SU-DHL-6 (cell line): ENCODE results near the gene HMX2.

ENCODE experiments used
- H2AFZ ChIP-seq: fragments of 200-600 bp; sonication (generic); 2 replicates; pipeline ENCODE4 v1.6.1; 2014; ENCODE audit warnings: low read depth, mild to moderate bottlenecking, moderate library complexity, mixed read lengths, antibody characterized with exemption, low read length; ENCODE audit not compliant: severe bottlenecking
- H3F3A ChIP-seq: fragments of 200-600 bp; shearing (Covaris generic); 2 replicates; pipeline ENCODE4 v1.6.0; 2016; ENCODE audit warnings: antibody characterized with exemption, mild to moderate bottlenecking; ENCODE audit not compliant: insufficient read depth
- H3K27ac ChIP-seq: fragments of 200-600 bp; sonication (generic); 2 replicates; pipeline ENCODE4 v1.5.1; 2016; ENCODE audit warnings: low read depth, mild to moderate bottlenecking, low read length, moderate library complexity, mixed read lengths
- H3K27me3 ChIP-seq: fragments of 200-600 bp; sonication (generic), shearing (Covaris generic); 2 replicates; pipeline ENCODE4 v1.6.0; 2014; ENCODE audit warnings: mild to moderate bottlenecking, low read length
- H3K36me3 ChIP-seq: fragments of 200-600 bp; sonication (generic); 2 replicates; pipeline ENCODE4 v1.6.1; 2014; ENCODE audit warnings: mild to moderate bottlenecking, low read length, mixed read lengths
- H3K4me2 ChIP-seq: fragments of 300-600, 200-600 bp; shearing (Covaris generic), sonication (generic); 2 replicates; pipeline ENCODE4 v1.6.0; 2014; ENCODE audit warnings: low read length, low read depth, mild to moderate bottlenecking; ENCODE audit not compliant: poor library complexity, severe bottlenecking
- H3K4me3 ChIP-seq: fragments of 200-600 bp; sonication (generic); 2 replicates; pipeline ENCODE4 v1.5.1; 2014; ENCODE audit warnings: antibody characterized with exemption, low read length, mild to moderate bottlenecking, mixed read lengths; ENCODE audit not compliant: insufficient read depth, poor library complexity, severe bottlenecking
- H3K79me2 ChIP-seq: fragments of 200-600 bp; sonication (generic); 2 replicates; pipeline ENCODE4 v1.6.1; 2014; ENCODE audit warnings: mild to moderate bottlenecking, low read length, moderate library complexity; ENCODE audit not compliant: insufficient read depth
- H3K9ac ChIP-seq: fragments of 200-600 bp; sonication (generic); 2 replicates; pipeline ENCODE4 v1.7.0; 2014; ENCODE audit warnings: mild to moderate bottlenecking, low read length
- H3K9me2 ChIP-seq: fragments of 200-600 bp; sonication (generic); replicated peaks from 2 replicates; pipeline ENCODE4 v1.6.1; 2014; ENCODE audit warnings: low read length; ENCODE audit not compliant: insufficient read depth
- H3K9me3 ChIP-seq: fragments of 200-600 bp; sonication (generic); 2 replicates; pipeline ENCODE4 v1.6.1; 2014; ENCODE audit warnings: low read length, mixed read lengths; ENCODE audit not compliant: insufficient read depth
- H4K20me1 ChIP-seq: fragments of 200-600 bp; sonication (generic); 2 replicates; pipeline ENCODE4 v1.6.1; 2014; ENCODE audit warnings: low read depth, mild to moderate bottlenecking, antibody characterized with exemption, low read length, moderate library complexity, mixed read lengths
- EZH2phosphoT487 ChIP-seq: fragments of 200-600 bp; sonication (generic), shearing (Covaris generic); conservative IDR thresholded peaks from 2 replicates; pipeline ENCODE4 v1.6.1; 2018; ENCODE audit warnings: mild to moderate bottlenecking, antibody characterized with exemption, low read length, moderate library complexity, mixed read lengths
- TF ChIP-seq, protein P1 (sequence below): fragments of 200-600 bp; sonication (generic); IDR thresholded peaks from one replicate; pipeline ENCODE4 v1.5.1; 2017; ENCODE audit warnings: antibody characterized with exemption, mild to moderate bottlenecking, low read length, moderate library complexity; ENCODE audit not compliant: insufficient read depth, poor library complexity, severe bottlenecking

HMX2 gene

DNA sequence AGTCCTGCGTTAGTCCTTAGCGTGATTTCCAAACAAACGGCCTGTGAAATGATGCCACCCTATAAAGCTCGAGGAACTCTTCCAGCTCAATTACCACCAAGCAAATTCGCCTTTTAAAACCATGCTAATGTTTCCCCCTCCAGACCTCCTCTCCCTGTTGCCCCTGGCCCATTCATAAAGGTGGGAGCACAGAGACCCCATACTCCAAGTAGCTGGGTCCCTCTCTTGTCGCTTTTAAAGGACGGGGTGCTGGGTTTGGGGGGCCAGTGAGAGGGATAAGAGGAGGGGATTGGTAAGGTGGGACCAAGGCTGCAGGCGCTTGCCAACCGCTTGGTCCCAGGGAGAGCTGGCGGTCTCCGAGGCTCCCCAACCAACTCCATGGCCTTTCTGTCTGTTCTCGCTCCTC, 1.2 kb downstream of the HMX2 start:
- Histone ChIP-seq H3F3A (no peaks in the 10 kb centered on the region), H3K9me2 (no peaks in the 10 kb centered on the region), H3K27ac (no peak overlapping the region), H3K36me3 (no peaks in the 10 kb centered on the region; the same call in 1 of the 2 replicates), H3K79me2 (no peaks in the 10 kb centered on the region), H3K9me3 (no peaks in the 10 kb centered on the region), H3K4me3 (no peak overlapping the region), H3K9ac (no peak overlapping the region), H2AFZ (no peak overlapping the region), H4K20me1 (no peaks in the 10 kb centered on the region), H3K27me3 (no peaks in the 10 kb centered on the region), H3K4me2 (no peak overlapping the region)
- TF ChIP-seq, protein P1, sequence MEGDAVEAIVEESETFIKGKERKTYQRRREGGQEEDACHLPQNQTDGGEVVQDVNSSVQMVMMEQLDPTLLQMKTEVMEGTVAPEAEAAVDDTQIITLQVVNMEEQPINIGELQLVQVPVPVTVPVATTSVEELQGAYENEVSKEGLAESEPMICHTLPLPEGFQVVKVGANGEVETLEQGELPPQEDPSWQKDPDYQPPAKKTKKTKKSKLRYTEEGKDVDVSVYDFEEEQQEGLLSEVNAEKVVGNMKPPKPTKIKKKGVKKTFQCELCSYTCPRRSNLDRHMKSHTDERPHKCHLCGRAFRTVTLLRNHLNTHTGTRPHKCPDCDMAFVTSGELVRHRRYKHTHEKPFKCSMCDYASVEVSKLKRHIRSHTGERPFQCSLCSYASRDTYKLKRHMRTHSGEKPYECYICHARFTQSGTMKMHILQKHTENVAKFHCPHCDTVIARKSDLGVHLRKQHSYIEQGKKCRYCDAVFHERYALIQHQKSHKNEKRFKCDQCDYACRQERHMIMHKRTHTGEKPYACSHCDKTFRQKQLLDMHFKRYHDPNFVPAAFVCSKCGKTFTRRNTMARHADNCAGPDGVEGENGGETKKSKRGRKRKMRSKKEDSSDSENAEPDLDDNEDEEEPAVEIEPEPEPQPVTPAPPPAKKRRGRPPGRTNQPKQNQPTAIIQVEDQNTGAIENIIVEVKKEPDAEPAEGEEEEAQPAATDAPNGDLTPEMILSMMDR, result no peak
- TF ChIP-seq EZH2phosphoT487, result no peak

DNA sequence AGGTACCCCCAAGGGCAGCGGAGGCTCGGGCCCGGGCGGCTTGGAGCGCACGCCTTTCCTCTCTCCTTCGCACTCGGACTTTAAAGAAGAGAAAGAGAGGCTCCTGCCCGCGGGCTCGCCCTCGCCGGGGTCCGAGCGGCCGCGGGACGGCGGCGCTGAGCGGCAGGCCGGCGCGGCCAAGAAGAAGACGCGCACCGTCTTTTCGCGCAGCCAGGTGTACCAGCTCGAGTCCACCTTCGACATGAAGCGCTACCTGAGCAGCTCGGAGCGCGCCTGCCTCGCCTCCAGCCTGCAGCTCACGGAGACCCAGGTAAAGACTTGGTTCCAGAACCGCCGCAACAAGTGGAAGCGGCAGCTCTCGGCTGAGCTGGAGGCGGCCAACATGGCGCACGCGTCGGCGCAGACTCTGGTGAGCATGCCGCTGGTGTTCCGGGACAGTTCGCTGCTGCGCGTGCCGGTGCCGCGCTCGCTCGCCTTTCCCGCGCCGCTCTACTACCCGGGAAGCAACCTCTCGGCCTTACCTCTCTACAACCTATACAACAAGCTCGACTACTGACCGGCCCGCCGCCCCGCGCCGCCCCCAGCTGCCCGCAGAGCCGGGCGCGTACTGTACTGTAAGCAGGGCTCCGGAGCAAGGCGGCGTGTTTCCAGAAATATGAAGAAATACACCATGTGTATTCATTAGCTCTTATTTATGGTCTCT, 1.8 kb downstream of the HMX2 start:
- no peaks in the 10 kb centered on the region for H3K9me3 ChIP-seq
- no peaks in the 10 kb centered on the region for H3F3A ChIP-seq
- no peak overlapping the region for H3K4me2 ChIP-seq
- H3K9me2 ChIP-seq, result no peaks in the 10 kb centered on the region
- no peak overlapping the region for H2AFZ ChIP-seq
- H3K27me3 ChIP-seq, result no peaks in the 10 kb centered on the region
- H3K4me3 ChIP-seq, result no peak overlapping the region
- H3K36me3 ChIP-seq, result no peaks in the 10 kb centered on the region; the same call in 1 of the 2 replicates
- TF ChIP-seq, protein P1, result no peak
- TF ChIP-seq EZH2phosphoT487, result no peak
- H4K20me1 ChIP-seq, result no peaks in the 10 kb centered on the region
- H3K9ac ChIP-seq, result no peak overlapping the region
- peaks cover 5% of the 10 kb centered on the region for H3K79me2 ChIP-seq
- no peak overlapping the region for H3K27ac ChIP-seq

DNA sequence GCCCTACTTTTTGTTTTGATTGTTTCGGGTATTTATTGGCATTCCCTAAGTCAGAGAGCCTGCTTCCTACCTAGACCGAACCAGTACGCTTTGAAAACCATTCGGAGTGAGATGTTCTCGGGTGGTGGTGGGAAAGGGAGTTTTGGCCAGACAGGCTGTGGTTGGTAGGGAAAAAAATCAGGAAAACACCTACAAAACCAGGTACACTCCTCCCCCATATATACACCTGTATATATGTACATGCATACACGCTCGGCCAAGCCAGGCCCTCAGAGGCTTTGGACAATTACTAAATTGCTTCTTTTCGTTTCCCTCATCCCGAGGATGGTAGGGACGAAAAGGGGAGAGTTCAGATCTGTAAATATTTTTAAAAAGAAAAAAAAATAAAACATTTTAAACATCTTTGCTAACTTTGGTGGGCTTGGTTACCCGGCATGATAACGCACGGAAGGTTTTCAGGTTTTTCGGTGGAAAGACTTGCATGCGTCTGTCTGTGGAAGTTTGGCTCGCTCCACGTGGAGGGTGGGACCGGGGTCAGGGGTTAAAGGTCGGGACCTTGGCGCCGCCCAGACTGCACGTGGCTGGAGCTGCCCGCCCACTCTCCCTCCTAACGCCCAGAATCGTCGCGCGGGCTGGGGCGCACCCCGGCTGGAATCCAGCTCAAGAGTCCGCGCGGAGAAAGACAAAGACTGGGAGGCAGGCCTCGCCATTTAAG, 2.5 kb downstream of the HMX2 start:
- no peak for TF ChIP-seq EZH2phosphoT487
- TF ChIP-seq, protein P1, result no peak
- Histone ChIP-seq H4K20me1 (peaks cover 5% of the 10 kb centered on the region; the same call in 1 of the 2 replicates), H3K9me2 (no peaks in the 10 kb centered on the region), H3K9me3 (no peaks in the 10 kb centered on the region), H3K4me3 (no peak overlapping the region), H3K36me3 (peaks cover 3% of the 10 kb centered on the region; the same call in 1 of the 2 replicates), H3K79me2 (peaks cover 12% of the 10 kb centered on the region), H3K4me2 (no peak overlapping the region), H3K27ac (no peak overlapping the region), H3F3A (no peaks in the 10 kb centered on the region), H2AFZ (no peak overlapping the region), H3K27me3 (no peaks in the 10 kb centered on the region), H3K9ac (no peak overlapping the region)
